Measurements from ENCODE around the gene ADH6.
"Not testable (repeated sequence)": the region's sequence is repeated elsewhere in the genome, so short reads cannot be mapped to it uniquely, and the experiment has no call there.

Gene ADH6

GRCh38 chr4:99219072-99219471 lies at the start of gene ADH6:
Gene ADH6 (minus strand): TSS chr4:99219246. CDS start chr4:99219152, 94 bp downstream.
- DNase-seq, result no peak

- no peak for DNase-seq
These were observed 45.9 kb upstream of the ADH6 start for GRCh38 chr4:99264927-99265326.

- no peak for DNase-seq
These were observed 33.7 kb upstream of the ADH6 start for GRCh38 chr4:99252746-99253145.

GRCh38 chr4:99248714-99249113 lies 29.7 kb upstream of the ADH6 start:
- no peak for DNase-seq

GRCh38 chr4:99235955-99236354 lies 16.9 kb upstream of the ADH6 start:
- no peak for DNase-seq

GRCh38 chr4:99234331-99235010 lies 15.4 kb upstream of the ADH6 start:
- no peak for DNase-seq

- DNase-seq, result not testable (repeated sequence)
These were observed 14.4 kb upstream of the ADH6 start for GRCh38 chr4:99233397-99233796.

GRCh38 chr4:99228706-99229105 lies 9.7 kb upstream of the ADH6 start:
- not testable (repeated sequence) for DNase-seq

- not testable (repeated sequence) for DNase-seq
These were observed 8.6 kb upstream of the ADH6 start for GRCh38 chr4:99227646-99228045.

GRCh38 chr4:99221980-99222379 lies 2.9 kb upstream of the ADH6 start:
- DNase-seq, result no peak

- no peak for DNase-seq
These were observed 433 bp upstream of the ADH6 start for GRCh38 chr4:99219479-99219878.

GRCh38 chr4:99215521-99215920 lies 3.5 kb downstream of the ADH6 start:
- DNase-seq, result no peak

GRCh38 chr4:99210789-99211188 lies 8.3 kb downstream of the ADH6 start:
- no peak for DNase-seq

GRCh38 chr4:99209671-99210070 lies 9.4 kb downstream of the ADH6 start:
- DNase-seq, result no peak

GRCh38 chr4:99208719-99209075 lies 10.3 kb downstream of the ADH6 start:
- DNase-seq, result no peak

- DNase-seq, result no peak
These were observed 10.9 kb downstream of the ADH6 start for GRCh38 chr4:99207911-99208718.

- DNase-seq, result no peak
These were observed 11.8 kb downstream of the ADH6 start for GRCh38 chr4:99207069-99207743.

- no peak for DNase-seq
These were observed 13.7 kb downstream of the ADH6 start for GRCh38 chr4:99205153-99205979.

- DNase-seq, result no peak
These were observed 16.5 kb downstream of the ADH6 start for GRCh38 chr4:99202536-99202935.

- DNase-seq, result no peak
These were observed 17.0 kb downstream of the ADH6 start for GRCh38 chr4:99202094-99202493.

GRCh38 chr4:99201690-99202089 lies 17.4 kb downstream of the ADH6 start:
- DNase-seq, result no peak

GRCh38 chr4:99200138-99200537 lies 18.9 kb downstream of the ADH6 start:
- DNase-seq, result no peak

- no peak for DNase-seq
These were observed 28.7 kb downstream of the ADH6 start for GRCh38 chr4:99190336-99190735.

All from amniotic stem cell (primary cell).